Stimulated activated CD8-positive, alpha-beta memory T cell treated with anti-CD3 and anti-CD28 coated beads, Interleukin-15, amount 100 ng/mL, for 4 hours (primary cell): ENCODE measurements around the gene STK11.

Source experiments
- DNase-seq, 2 donors: peaks; one replicate each; pipeline ENCODE4 v3.0.0-alpha.2; 2020; ENCODE audit warnings: low read depth in 2 of 2

The STK11 gene

DNA sequence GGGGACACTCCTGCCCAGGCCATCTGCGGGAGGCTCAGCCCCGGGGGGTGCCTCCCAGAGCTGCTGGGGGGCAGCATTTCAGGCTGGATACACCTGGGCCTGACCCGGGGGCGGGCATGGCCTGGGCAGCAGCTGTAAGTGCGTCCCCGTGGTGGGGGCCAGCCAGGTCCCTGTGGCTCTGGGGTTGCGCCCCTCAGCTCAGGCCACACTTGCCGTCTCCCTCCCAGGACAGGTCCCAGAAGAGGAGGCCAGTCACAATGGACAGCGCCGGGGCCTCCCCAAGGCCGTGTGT is 20.6 kb downstream of the STK11 start:
- no peak for DNase-seq

DNA sequence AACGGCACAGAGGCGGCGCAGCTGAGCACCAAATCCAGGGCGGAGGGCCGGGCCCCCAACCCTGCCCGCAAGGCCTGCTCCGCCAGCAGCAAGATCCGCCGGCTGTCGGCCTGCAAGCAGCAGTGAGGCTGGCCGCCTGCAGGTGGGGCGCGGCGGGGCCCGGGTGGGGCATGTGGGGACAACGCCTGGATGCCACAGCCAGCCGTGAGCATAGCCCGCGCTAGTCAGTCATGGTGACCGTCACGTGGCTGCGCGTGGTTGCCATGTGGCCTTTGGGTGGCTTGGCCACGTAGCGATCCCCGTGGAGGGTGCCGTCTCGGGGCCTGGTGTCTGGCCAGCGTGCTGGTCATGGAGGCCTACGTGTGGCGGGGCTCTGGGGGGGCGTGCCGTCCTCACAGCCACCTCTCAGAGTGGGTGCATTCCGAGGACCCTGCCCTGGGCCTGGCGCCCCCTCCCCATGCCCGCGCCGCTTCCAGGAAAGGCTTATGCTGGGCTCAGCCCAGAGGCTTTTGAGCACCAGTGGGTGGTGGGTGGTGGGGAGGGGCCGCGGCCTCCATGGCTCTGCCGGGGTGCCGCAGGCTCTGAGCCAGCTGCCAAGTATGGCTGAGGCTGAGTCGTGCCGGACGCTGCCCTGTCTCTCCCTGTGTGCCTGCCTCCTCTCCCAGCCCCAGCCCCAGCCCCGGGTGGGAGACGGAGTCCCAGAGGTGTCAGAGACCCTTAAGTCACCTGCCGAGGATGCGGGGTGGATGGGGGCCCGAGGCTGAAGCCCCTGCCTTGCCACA is 21.1 kb downstream of the STK11 start:
- no peak for DNase-seq

DNA sequence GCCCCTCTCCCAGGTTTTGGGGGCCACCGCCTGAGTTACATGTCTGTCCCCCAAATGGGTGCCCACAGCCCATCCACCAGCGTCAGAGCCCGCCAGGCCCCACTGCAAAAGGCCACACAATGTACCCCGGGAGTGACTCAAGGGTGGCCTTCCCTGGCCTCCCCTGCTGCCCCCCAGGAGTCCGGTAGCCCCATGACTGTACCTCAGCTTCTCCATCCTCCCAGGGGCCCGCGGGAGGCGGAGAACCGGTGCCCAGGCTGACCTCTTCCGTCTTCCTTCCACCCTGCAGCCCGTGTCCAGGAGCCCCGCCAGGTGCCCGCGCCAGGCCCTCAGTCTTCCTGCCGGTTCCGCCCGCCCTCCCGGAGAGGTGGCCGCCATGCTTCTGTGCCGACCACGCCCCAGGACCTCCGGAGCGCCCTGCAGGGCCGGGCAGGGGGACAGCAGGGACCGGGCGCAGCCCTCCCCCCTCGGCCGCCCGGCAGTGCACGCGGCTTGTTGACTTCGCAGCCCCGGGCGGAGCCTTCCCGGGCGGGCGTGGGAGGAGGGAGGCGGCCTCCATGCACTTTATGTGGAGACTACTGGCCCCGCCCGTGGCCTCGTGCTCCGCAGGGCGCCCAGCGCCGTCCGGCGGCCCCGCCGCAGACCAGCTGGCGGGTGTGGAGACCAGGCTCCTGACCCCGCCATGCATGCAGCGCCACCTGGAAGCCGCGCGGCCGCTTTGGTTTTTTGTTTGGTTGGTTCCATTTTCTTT is 21.9 kb downstream of the STK11 start:
- no peak for DNase-seq

DNA sequence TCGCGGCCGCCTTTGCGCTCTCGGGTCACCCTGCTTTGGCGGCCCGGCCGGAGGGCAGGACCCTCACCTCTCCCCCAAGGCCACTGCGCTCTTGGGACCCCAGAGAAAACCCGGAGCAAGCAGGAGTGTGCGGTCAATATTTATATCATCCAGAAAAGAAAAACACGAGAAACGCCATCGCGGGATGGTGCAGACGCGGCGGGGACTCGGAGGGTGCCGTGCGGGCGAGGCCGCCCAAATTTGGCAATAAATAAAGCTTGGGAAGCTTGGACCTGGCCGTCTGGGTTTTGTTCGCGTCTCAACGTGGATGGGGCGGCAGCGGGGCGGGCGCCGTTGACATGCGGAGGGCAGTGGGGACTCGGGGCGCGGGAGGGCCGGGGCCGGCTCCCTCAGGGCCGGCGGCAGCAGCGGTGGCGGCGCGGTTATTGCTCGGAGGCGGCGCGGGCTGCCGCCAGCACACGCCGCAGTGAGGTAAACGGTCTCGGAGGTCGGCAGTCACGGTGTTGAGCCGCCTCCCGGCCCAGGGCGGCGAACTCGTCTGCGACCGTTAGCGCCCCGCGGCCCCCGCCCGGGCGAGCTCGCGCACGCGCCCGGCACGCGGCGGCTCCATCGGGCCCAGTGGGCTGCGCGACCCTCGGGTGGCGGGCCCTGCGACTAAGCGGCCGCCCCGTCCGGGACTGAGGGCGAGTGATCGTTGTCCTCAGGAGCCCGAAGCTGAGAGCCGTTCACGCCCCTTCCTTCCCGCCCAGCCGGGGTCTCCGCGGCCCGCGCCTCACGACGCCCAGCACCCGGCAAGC is 22.8 kb downstream of the STK11 start:
- no peak for DNase-seq

DNA sequence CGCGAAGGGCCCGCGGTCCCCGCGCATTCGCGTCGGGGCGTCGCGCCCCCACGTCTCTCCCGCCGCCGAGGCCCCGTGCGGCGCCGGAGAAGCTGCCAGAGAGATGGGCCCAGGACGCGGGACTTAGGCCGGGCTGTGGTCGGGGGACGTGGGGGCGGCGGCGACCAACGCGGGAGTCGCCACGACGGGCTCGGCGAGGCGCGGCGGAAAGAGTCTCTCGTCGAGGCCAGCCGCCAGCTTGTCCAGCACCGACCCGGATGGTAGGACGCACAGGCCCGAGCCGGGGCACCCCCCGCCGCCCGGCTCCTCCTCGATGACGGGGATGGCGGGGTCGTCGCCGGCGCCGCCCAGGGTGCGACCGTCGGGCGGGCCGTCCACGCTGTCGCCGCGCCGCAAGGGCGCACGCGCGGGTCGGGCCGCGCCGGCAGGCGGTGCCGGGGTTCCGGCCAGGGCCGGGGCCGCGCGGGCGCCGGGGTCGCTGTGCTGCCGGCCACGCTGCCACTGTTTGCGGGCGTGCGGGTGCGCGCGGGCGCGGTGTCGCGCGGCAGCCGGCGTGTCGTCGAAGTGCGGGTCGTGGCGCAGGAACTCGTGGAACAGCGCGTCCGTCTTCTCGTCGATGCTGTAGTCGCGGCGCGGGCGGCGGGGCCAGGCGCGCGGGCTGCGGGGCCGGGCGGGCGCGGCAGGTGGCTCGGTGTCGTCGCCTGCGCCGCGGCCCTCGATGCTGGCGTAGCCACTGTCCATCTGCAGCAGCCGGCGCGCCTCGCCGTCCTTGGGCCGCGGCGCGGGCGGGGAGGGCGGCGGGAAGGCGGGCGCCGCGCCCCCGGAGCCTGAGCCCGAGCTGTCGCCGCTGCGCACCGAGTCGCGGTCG is 23.7 kb downstream of the STK11 start:
- no peak for DNase-seq

DNA sequence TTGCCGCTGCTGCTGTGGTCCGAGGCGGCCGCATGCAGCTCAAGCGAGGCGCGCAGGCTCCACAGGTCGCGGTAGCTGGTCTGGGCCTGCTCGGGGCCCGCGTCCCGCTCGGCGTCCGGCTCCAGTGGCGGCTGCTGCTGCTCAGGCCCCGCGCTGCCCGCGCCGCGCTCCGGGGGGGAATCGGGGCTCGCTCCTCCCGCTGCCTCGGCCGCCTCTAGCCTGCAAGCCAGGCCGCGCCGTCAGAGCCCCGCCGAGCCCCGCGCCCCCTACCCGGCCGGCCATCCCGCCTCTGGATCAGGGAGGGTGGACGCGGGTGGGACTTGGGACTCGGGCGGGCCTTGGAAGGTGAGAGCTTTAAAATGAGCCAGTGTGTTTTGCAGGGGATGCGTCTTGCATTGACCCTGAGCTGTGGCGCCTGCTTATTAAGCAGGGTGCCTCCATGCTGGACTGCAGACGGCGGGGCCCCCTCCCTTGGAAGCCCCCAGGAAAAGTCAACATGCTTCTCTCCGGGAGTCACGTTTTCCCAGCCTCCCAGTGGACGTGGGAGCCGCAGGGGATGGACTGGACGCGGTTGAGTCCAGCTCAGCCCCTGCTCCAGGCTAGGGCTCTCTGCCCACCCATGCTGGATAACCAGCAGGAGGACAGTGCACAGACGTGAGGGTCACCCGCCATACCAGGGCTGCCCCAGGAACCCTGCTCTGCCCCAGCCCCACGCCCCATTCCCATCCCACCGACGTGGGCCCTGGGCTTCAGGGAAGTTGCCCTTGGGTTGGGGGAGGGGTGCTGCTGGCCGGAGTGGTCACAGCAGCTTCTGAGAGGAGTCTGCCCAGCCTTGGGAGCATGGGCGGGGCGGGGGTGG is 24.6 kb downstream of the STK11 start:
- DNase-seq = no peak

DNA sequence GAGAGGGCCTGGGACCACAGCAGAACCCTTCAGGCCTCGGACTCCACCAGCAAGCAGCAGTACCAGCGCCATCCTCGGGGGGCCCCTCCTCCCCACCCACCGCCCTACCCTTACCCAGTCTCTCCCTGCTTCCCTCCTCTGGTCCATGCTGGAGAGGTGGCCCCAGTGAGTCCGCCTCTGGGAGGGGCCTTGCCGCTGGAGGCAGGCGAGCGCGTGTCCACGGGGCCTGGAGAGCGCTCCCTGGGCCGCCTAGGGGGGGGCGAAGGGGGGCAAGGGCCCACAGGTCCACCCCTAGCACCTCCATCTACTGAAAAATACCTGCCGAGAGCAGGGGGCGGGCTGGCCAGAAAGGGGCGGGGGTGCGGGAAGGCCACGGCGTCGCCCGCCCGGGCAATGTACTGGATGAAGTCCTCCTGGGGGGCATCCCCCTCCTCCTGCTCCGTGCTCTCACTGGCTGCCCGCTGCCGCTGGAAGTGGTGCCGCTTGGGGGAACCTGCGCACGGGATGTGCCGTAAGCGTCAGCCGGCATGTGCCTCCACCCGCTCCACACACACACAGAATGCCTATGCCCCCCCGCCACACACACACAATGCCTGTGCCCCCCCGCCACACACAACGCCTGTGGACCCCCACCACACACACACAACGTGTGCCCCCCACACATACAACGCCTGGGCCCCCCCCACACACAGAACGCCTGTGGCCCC is 25.4 kb downstream of the STK11 start:
- no peak for DNase-seq

DNA sequence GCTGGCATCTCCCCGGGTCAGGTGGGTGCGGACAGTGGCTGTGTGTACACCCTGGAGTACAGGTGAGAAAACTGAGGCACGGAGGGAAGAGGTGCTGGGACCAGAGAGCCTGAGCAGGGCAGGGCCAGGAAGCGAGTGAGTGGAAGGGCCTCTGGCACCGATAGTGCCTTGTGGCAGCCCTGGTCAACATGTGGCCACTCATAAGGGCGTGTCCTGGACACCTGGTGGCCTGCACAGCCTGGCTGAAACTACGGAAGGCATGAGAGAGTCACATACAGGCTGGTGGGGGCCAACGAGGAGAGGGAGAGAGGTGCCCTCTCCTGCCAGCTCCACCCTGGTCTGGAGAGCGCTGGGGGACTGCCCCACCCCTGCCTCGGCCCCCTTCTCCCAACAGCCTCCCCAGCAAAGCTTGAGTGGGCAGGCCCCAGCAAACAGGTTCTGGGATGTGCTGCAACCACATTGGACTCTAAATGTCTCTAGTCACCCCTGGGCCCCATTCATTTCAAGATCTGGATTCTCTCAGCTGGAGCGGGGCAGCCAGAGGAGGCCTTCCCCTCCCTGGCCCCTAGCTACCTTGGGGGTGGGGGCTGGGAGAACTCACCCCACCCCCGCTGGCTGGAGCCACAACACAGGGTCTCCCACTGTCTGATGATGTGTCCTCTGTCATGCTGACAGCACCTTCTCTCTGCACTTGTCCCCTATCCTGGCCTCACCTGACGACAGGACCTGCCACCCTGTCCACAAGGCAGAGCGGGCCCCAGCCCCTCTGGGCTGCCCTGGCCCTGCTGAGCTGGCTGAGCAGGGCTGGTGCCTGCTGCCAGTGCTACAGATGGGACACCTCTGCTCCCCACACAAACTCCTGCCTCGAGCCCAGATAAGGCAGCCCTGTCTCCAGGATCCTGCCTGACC is 26.4 kb downstream of the STK11 start:
- no peak for DNase-seq

DNA sequence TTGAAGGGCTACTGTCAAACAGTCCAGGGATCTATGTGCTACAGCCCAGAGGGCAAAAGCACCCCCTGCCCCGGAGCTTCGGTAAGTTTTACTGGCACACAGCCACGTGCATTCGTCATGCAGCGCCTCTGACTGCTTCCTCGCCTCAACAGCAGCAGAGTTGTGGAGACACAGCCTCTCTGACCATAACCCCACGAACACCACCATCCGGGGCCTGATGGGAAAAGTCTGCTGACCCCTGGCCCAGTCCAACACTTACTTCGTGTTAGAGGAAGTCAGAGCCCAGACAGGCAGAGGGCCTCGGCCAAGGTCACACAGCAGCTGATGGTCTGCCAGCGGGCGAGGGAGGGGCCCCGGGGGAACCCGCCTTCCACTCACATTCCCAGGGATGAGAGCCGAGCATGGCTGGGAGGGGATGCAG is 27.1 kb downstream of the STK11 start:
- DNase-seq = no peak

DNA sequence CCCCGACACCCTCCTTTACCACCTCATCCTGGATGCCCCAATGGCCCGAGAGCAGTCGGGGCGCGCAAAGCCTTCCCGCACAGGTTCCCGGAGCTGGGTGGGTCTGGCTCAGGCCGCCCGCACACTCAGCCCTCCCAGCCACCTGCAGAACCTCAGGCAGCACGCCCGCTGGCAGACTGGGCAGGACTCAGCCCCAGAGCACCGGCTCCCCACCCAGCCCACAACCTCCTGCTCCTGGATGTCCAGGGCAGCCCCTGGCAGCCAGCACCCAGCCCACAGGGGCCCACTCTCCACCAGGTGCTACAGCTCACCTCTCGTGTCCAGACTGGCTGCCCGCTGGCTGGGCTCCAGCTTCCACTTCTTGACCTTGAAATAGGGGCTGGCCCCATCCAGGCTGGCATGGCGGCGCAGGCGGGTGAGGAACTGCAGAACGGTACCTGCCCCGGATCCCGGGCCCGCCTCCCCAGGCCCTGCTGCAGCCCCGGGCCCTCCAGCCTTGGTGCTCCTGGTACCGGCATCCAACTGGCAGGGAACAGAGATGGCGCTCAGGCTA is 27.6 kb downstream of the STK11 start:
- no peak for DNase-seq

DNA sequence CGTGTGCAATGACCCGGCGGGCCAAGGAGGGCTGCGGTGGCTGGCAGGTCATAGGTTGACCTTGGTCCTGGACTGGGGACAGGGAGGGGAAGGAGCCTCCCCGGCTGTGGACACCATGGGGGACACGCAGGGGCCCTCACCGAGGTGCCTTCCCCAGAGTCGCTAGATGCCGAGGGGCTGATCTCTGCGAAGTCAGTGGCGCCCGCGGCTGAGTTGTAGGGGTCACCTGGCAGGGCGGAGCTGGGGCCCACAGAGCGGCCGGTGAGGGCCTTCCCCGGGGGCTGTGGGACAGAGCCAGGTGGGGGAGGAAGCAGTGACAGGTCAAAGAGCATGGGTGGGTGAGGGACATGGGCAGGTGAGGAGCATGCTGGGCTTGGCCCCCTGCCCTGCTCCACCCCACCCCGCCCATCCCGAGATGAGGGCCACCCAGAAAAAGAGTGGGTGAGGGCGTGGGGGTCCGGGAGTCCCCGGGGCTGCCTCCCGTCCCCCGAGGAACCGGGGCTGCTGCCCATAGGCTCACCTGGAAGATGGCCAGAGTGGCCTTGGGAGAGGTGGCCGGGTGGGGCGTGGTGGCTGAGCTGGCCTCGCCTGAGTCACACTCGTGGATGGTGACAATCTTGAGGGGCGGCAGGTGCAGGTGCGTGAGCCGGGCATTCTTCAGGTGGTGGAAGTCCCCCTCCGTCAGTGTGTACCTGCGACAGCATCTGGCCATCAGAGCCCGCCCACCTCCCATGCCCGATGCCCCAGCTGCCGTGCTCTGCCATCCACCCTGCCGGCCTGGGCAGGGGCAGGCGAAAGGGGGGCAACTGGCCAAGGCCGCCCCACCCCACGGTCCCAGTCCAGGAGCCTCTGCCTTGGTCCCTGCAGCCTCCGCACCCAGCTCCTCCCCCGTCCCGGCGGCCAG is 28.7 kb downstream of the STK11 start:
- no peak for DNase-seq

DNA sequence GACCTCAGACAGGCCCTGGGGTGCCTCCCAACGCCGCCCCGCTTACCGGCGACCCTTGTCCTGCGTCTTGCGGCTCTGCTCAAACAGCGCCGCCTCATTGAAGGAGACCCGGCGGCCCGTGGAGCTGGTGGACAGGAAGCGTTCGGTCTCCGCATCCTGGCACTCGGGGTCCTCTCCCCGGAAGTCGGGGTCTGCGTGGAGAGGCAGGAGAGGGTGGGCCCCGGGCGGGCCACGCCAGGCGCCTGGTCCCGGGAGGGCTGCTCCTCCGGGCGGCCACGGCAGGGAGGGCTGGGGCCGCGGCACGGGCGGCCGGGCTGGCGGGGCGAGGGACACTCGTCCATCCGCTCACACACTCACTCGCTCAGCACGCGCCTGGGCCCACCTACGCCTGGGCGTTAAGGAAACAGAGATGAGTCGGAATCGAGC is 29.4 kb downstream of the STK11 start:
- no peak for DNase-seq

DNA sequence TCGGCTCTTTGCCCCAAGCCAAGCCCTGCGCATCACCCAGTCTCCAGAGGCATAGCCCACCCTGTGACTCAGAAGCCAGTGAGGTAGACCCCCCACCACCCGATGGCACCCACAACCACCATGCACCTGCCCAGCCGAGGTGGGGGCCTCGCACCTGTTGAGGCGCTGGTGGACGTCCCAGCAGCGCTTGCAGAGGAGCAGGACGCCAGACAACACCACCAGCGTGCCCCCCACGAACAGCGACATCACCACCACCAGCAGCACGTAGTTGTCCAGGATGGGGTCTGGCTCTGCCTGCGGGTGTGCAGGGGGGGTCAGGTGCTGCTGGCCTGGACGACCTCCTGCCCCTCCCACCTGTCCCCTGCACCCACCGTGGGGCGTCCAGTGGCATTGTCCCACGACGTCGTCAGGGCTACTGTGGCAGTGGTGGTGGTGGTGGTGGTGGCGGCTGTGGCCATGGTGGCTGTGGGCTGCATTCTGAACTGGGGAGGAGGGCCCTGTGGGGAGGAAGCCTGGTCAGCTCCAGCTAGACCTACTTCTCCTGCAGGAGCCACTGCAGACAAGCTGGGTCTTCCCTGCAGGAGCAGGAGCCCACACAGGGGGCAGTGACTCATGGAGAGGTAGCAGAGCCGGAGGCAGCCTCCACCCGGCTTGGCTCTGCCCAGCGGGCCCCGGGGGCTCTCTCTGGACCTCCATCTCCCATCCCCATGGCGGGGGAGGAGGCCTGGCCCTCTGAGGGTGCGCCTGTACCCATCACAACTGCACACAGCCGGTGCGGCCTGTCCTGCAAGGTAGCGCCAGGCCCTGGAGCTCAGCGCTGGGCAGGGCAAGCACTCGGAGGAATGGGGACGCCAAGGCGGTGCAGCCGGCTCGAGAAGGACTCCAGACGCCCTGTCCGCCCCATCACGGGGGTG is 30.3 kb downstream of the STK11 start:
- DNase-seq = no peak

DNA sequence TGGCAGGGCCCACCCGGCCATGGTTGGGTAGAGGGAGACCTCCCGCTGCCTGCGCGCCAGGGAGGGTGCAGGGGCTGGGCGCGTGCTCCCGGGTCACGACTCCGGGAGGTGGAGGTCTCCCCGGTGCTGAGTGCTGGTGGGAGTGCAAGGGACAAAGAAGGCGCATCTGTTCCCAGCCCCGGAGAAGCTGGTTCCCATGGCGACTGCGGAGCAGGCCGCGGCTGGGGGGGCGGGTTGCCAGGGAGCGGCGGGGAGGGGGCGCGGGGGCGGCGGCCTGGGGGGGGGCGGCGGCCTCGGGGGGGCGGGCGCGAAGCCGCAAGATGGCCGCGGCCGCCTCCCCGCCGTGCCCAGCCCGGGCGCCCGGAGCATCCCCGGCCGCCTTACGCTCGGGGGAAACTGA is 31.0 kb downstream of the STK11 start:
- DNase-seq = no peak

DNA sequence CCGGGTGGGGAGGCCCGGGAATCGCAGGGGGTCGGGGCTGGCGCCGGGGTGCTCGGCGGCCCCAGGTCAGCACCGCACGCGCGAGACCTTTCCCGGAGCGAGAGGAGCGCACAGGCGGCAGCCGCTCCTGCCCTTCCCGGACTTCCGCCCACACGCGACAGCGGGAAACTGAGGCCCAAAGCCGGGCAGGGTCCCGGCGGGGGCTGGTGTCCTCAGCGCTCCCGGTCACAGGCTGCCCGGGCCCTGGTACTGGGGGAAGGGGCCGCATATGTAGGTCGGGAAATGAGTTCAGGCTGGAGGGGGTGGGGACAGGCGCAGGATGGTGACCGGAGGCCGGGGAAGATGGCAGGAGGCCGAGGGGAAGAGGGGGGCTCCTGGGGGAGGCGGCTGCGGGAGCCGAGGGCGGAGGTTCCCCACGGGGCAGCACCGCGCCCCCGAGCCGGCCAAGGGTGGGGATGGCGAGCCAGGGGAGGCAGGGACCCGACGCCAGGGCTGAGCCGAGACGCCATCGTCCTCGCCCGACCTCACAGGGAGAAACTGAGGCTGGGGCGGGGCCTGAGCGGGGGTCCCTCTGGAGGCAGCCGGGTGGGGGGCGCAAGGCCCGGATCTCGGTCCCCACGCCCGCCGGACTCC is 31.6 kb downstream of the STK11 start:
- no peak for DNase-seq

DNA sequence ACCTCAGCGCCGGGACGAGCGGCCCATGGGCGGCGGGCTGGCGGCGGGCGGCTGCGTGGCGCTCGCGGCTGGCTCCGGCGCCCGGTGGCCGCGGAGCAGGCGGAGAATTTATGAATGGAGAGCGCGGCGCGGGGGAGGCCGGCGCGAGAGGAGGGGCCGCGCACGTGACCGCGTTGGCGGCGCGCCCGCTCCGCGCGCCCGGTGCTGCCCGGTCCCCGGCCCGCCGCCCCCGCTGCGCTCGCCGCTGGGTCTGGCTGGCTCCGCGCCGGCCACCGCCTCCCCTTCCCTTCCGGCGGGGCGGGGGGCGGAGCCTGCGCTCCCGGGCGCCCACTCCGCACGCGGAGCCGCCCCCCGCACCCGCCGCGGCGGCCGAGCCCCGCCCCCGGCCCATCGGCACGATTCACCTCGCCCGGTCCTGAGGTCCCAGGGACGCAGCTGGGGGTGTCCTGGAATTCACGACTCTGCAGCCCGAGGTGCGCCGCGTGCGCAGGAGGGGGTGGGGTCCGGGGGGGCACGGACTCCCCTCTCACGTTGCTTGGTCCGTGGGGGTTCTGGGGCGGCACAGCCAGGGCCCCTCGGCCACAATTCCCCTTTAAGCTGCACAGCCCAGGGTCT is 32.3 kb downstream of the STK11 start, which contains the start of gene CBARP:
Gene CBARP, minus strand, starts transcription at position 252 of the 615 bp plus-strand sequence. CDS start 1,905 bp downstream, outside the sequence.
- DNase-seq = no peak
